Hematopoietic multipotent progenitor cell treated with erythropoietin and hydrocortisone succinate and interleukin-3 and kit ligand, for 4 days (in vitro differentiated cells): ENCODE data around the gene IL36A.

Experiments used
- DNase-seq: peaks from one replicate; pipeline ENCODE4 v3.0.0-alpha.2; 2015

IL36A gene

GRCh38 chr2:113053666-113054065 lies 48.4 kb downstream of the IL36A start:
- no peak for DNase-seq

GRCh38 chr2:113054066-113054465 lies 48.8 kb downstream of the IL36A start:
- DNase-seq, result no peak

DNA sequence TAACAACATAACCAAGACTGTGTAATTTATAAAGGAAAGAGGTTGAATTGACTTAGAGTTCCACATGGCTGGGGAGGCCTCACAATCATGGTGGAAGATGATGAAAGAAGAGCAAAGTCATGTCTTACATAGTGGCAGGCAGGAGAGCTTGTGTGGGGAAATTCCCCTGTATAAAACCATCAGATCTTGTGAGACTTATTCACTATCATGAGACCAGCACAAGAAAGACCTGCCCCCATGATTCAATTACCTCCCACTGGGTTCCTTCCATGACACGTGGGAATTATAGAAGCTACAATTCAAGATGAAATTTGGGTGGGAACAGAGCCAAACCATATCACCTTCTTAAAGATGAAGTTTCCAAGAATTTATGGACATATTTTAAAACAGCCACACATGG lies 51.3 kb downstream of the IL36A start:
- DNase-seq, result no peak

DNA sequence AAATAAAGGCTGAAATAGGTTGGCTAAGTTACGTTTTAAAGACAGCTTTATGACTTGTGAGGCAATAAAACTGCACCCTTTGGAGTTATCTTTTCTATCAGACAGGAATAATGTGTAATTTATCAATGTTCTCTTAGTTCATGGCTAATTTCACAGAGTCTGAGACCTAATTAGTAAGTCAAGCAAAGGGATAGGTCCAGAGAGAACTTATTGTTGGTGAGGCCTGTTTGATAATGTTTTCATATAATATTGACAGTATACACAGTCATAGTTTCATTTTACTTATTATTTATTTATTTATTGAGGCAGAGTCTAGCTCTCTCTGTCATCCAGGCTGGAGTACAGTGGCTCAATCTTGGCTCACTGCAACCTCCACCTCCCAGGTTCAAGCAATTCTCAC lies 51.9 kb downstream of the IL36A start:
- no peak for DNase-seq
